ENCODE measurements around the gene RPP30. TPM values are rescaled to one million over a fixed set of nuclear protein-coding genes. Genes with fewer than 3 reads are reported as not detected.

RPP30 gene
- total and polyA plus RNA-seq, 9 of the 15 experiments (the other 6 are each of a cell fraction or from before 2014, with no cell fraction given), result 37.3 to 170 (median 69.1) TPM

GRCh38 chr10:90856261-90856660 lies 15.5 kb upstream of the RPP30 start (continued):
- no peak for TF ChIP-seq DNMT1 (IDR thresholded peaks at IDR 0.05)
- TF ChIP-seq HSF4 (CRISPR knock-in tag; IDR thresholded peaks at IDR 0.05; ENCODE audit: borderline replicate concordance), result no peak
- TF ChIP-seq ZNF764 (CRISPR knock-in tag; IDR thresholded peaks at IDR 0.05; ENCODE audit: low read depth), result no peak
- no peak for TF ChIP-seq ZNF780A (CRISPR knock-in tag; IDR thresholded peaks at IDR 0.05)
- TF ChIP-seq ASH1L (IDR thresholded peaks at IDR 0.05; ENCODE audit: borderline replicate concordance, low read depth, partially characterized antibody), result no peak
- TF ChIP-seq ZNF277 (CRISPR knock-in tag; IDR thresholded peaks at IDR 0.05; ENCODE audit: borderline replicate concordance), result no peak

GRCh38 chr10:90856964-90857634 lies 14.7 kb upstream of the RPP30 start:
- ATAC-seq, result peak; percentile 28
- TF ChIP-seq SMARCA5 (IDR thresholded peaks at IDR 0.05) (no peak), PRMT5 (CRISPR knock-in tag; IDR thresholded peaks at IDR 0.05) (no peak), NCOA6 (IDR thresholded peaks at IDR 0.05) (peak; percentile 77), FIP1L1 (IDR thresholded peaks at IDR 0.05; ENCODE audit: low read depth, low read length, poor library complexity, severe bottlenecking) (peak; percentile 31)
- Histone ChIP-seq H3K9me1 (ENCODE audit: control insufficient read depth, insufficient read depth, low read length) (no peaks in the 10 kb centered on the region), H3K4me3 (peak overlapping the region; percentile 54), H2AFZ (ENCODE audit: low read depth, low read length) (peak overlapping the region; percentile 83), H4K20me1 (replicated peaks; ENCODE audit: control insufficient read depth, insufficient read depth, low read length) (no peaks in the 10 kb centered on the region), H3K9ac (ENCODE audit: insufficient read depth in 1 of 2, low read depth in 2 of 2, low read length in 2 of 2) (peak overlapping the region in 1 of 2 experiments; percentile 89; a peak in 2 of 4 replicates), H3K4me1 (replicated peaks in 1 of 2; ENCODE audit: control insufficient read depth in 2 of 2, insufficient read depth in 2 of 2, low read length in 2 of 2) (peaks cover 0 to 15% of the 10 kb centered on the region in 2 experiments; a peak in 3 of 5 replicates), H3K9me3 (replicated peaks; ENCODE audit: control insufficient read depth, insufficient read depth, low read depth, low read length) (no peaks in the 10 kb centered on the region), H3K27ac (ENCODE audit: extremely low read depth, low read depth, low read length) (no peak overlapping the region), H3K79me2 (ENCODE audit: control insufficient read depth, insufficient read depth, low read length) (no peaks in the 10 kb centered on the region), H3K36me3 (ENCODE audit: control insufficient read depth, insufficient read depth, low read length) (no peaks in the 10 kb centered on the region), H3K27me3 (ENCODE audit: control insufficient read depth in 2 of 2, insufficient read depth in 2 of 2, low read length in 2 of 2) (peaks cover 8 to 13% of the 10 kb centered on the region in 2 experiments; a peak in 4 of 5 replicates), H3K4me2 (ENCODE audit: insufficient read depth, low read length) (peak overlapping the region; percentile 66)
- WGBS (ENCODE audit: insufficient coverage, low coverage, missing lambda C conversion rate), result 9% methylated on average over 44 of the region's 59 CpGs
- ChIA-PET POLR2A (no interaction called here), CTCF (ENCODE audit: low intra/inter-chr PET ratio) (no interaction called here)
- intact Hi-C loops (cut with micrococcal nuclease), result no loop called here
- DNase-seq (ENCODE audit: extremely low read depth in 1 of 4, low spot score in 3 of 4), result no peak
- FAIRE-seq, result no peak
- in situ Hi-C loops (cut with MboI), result loop anchor here (10.0 to 25.0 kb wide), 2 partner anchors 102 to 1420 kb away; no protein-coding TSS in a partner anchor
- BruUV-seq (replicated peaks), result no TSS peak

Measured in K562 (cell line).